ENCODE measurements around the gene MDM1. TPM values are rescaled to one million over a fixed set of nuclear protein-coding genes. Genes with fewer than 3 reads are reported as not detected.

Gene MDM1
- total RNA-seq, 6 donors from 2014 or later = 3.9 to 29.3 (median 11.0) TPM

- no peak for ATAC-seq (ENCODE audit: low FRiP score in 2 of 2)
- TF ChIP-seq EP300 (IDR thresholded peaks at IDR 0.05) = no peak
- TF ChIP-seq POLR2AphosphoS5 (IDR thresholded peaks at IDR 0.05) = no peak
- TF ChIP-seq CTCF (IDR thresholded peaks at IDR 0.05) = no peak
- TF ChIP-seq POLR2A (IDR thresholded peaks at IDR 0.05) = no peak
These were observed 72.0 kb downstream of the MDM1 start for GRCh38 chr12:68260153-68260552.

GRCh38 chr12:68259318-68259940 lies 72.7 kb downstream of the MDM1 start:
- Histone ChIP-seq H3K4me1 (no peaks in the 10 kb centered on the region), H3K4me3 (no peak overlapping the region), H3K36me3 (no peaks in the 10 kb centered on the region), H3K27ac (no peak overlapping the region), H3K27me3 (no peaks in the 10 kb centered on the region), H3K9me3 (no peaks in the 10 kb centered on the region)
- DNase-seq (no peak), ATAC-seq (ENCODE audit: low FRiP score in 2 of 2) (no peak)
- no peak for TF ChIP-seq POLR2AphosphoS5 (IDR thresholded peaks at IDR 0.05)
- 69 to 70% methylated on average over 3 of the region's 3 CpGs for WGBS, 2 donors

More at GRCh38 chr12:68260153-68260552, 72.0 kb downstream of the MDM1 start:
- DNase-seq = no peak
- no peak overlapping the region for H3K4me3 ChIP-seq
- H3K27ac ChIP-seq = no peak overlapping the region
- WGBS, 2 donors = 74 to 83% methylated on average over 3 of the region's 3 CpGs
- no peaks in the 10 kb centered on the region for H3K27me3 ChIP-seq
- H3K9me3 ChIP-seq = no peaks in the 10 kb centered on the region
- no peaks in the 10 kb centered on the region for H3K4me1 ChIP-seq
- H3K36me3 ChIP-seq = no peaks in the 10 kb centered on the region

GRCh38 chr12:68253504-68253903 lies 78.7 kb downstream of the MDM1 start, which contains the start of gene IL22:
Gene IL22, minus strand, starts transcription at chr12:68253604. Its CDS starts 156 bp downstream, at chr12:68253448.
- H3K9me3 ChIP-seq = no peaks in the 10 kb centered on the region
- 88 to 92% methylated on average over 7 of the region's 7 CpGs for WGBS, 2 donors

GRCh38 chr12:68252077-68252476 lies 80.1 kb downstream of the MDM1 start:
- TF ChIP-seq POLR2A (IDR thresholded peaks at IDR 0.05) (no peak), CTCF (IDR thresholded peaks at IDR 0.05) (no peak), EP300 (IDR thresholded peaks at IDR 0.05) (no peak), POLR2AphosphoS5 (IDR thresholded peaks at IDR 0.05) (no peak)
- ATAC-seq (ENCODE audit: low FRiP score in 2 of 2) = no peak
- H3K27me3 ChIP-seq = no peaks in the 10 kb centered on the region
- no peak overlapping the region for H3K4me3 ChIP-seq
- H3K27ac ChIP-seq = no peak overlapping the region
- no peak for DNase-seq
- H3K9me3 ChIP-seq = no peaks in the 10 kb centered on the region
- no peaks in the 10 kb centered on the region for H3K36me3 ChIP-seq
- WGBS, 2 donors = 88 to 97% methylated on average over 5 of the region's 5 CpGs
- H3K4me1 ChIP-seq = no peaks in the 10 kb centered on the region

More at GRCh38 chr12:68253504-68253903, 78.7 kb downstream of the MDM1 start, which contains the start of gene IL22:
- DNase-seq = no peak
- H3K27me3 ChIP-seq = no peaks in the 10 kb centered on the region
- no peaks in the 10 kb centered on the region for H3K4me1 ChIP-seq
- no peak for TF ChIP-seq EP300 (IDR thresholded peaks at IDR 0.05)
- TF ChIP-seq POLR2AphosphoS5 (IDR thresholded peaks at IDR 0.05) = no peak
- TF ChIP-seq POLR2A (IDR thresholded peaks at IDR 0.05) = no peak
- TF ChIP-seq CTCF (IDR thresholded peaks at IDR 0.05) = no peak
- ATAC-seq (ENCODE audit: low FRiP score in 2 of 2) = no peak
- H3K36me3 ChIP-seq = no peaks in the 10 kb centered on the region
- H3K27ac ChIP-seq = no peak within 1 kb of the TSS
- no peak within 1 kb of the TSS for H3K4me3 ChIP-seq

- 79 to 86% methylated on average over 3 of the region's 3 CpGs for WGBS, 2 donors
- no peak overlapping the region for H3K4me3 ChIP-seq
- no peak for TF ChIP-seq CTCF (IDR thresholded peaks at IDR 0.05)
- TF ChIP-seq POLR2A (IDR thresholded peaks at IDR 0.05) = no peak
- H3K4me1 ChIP-seq = no peaks in the 10 kb centered on the region
- H3K9me3 ChIP-seq = no peaks in the 10 kb centered on the region
- ATAC-seq (ENCODE audit: low FRiP score in 2 of 2) (no peak), DNase-seq (no peak)
- no peaks in the 10 kb centered on the region for H3K36me3 ChIP-seq
- H3K27me3 ChIP-seq = no peaks in the 10 kb centered on the region
- H3K27ac ChIP-seq = no peak overlapping the region
These were observed 81.7 kb downstream of the MDM1 start for GRCh38 chr12:68250454-68250853.

Measured in upper lobe of left lung (tissue), 6 donors.